T1000 (cell line): ENCODE data around the gene SGPP1.
"Not testable (repeated sequence)": the region's sequence is repeated elsewhere in the genome, so short reads cannot be mapped to it uniquely, and the experiment has no call there.

Experiments used
- DNase-seq: peaks from one replicate; lab custom pipeline; 2025; ENCODE audit warnings: mixed read lengths; lab: John Stamatoyannopoulos, UW

The SGPP1 gene

DNA sequence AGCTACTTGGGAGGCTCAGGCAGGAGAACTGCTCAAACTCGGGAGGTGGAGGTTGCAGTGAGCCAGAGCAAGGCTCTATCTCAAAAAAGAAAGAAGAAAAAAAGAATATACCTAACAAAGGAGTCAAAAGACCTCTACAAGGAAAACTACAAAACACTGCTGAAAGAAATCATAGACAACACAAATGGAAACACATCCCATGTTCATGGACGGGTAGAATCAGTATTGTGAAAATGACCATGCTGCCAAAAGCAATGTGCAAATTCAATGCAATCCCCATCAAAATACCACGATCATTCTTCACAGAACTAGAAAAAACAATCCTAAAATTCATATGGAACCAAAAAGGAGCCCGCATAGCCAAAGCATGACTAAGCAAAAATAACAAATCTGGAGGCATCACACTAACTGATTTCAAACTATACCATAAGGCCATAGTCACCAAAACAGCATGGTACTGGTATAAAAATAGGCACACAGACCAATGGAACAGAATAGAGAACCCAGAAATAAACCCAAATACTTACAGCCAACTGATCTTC lies 91.7 kb downstream of the SGPP1 start:
- DNase-seq = not testable (repeated sequence)
